HG02798 (cell line): ENCODE results near the gene RESF1.
"Not testable (repeated sequence)": the region's sequence is repeated elsewhere in the genome, so short reads cannot be mapped to it uniquely, and the experiment has no call there.

Experiments
- ATAC-seq: cut with Tn5 transposase; IDR thresholded peaks from one replicate; pipeline ENCODE4 v1.9.1; 2021; ENCODE audit warnings: mild to moderate bottlenecking; ENCODE audit not compliant: unreplicated experiment, poor library complexity

RESF1 gene, protein sequence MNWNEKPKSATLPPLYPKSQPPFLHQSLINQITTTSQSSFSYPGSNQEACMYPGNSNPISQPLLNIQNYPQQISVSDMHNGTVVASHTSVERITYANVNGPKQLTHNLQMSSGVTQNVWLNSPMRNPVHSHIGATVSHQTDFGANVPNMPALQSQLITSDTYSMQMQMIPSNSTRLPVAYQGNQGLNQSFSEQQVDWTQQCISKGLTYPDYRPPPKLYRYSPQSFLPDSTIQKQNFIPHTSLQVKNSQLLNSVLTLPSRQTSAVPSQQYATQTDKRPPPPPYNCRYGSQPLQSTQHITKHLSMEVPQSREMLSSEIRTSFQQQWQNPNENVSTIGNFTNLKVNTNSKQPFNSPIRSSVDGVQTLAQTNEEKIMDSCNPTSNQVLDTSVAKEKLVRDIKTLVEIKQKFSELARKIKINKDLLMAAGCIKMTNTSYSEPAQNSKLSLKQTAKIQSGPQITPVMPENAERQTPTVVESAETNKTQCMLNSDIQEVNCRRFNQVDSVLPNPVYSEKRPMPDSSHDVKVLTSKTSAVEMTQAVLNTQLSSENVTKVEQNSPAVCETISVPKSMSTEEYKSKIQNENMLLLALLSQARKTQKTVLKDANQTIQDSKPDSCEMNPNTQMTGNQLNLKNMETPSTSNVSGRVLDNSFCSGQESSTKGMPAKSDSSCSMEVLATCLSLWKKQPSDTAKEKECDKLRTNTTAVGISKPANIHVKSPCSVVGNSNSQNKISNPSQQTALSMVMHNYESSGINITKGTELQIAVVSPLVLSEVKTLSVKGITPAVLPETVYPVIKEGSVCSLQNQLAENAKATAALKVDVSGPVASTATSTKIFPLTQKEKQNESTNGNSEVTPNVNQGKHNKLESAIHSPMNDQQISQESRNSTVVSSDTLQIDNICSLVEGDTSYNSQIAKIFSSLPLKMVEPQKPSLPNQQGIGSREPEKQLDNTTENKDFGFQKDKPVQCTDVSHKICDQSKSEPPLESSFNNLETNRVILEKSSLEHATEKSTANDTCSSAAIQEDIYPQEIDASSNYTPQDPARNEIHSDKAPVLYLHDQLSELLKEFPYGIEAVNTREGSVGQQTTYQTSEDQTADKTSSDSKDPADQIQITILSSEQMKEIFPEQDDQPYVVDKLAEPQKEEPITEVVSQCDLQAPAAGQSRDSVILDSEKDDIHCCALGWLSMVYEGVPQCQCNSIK (N-terminal part only)

DNA sequence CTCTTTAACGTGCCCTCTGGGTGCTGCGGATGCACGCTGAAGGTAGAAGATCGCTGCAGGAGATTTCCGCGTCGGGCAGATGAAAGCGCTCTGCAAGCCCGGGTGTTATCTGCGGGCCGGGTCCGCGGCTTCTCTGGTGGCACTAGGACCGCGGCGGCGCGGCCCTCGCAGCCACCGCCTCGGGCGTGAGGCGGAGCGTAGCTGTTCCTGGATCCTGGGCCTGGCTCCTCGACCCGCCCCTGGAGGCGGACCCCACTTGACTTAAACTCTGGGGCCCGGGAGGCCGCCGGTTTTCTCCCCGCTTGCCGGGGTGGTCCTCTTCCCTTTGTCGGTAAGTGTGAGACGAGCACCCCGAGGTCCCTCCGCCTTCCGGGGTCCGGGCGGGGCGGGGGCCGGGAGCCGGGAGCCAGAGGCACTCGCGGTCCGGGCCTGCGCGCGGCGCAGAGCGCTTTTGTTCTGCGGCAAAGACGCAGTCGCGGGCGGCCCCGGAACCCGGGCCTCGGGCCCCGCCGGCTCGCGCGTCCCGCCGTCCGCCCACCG, at the start of gene RESF1:
TSS of gene RESF1 (plus strand) at position 255 of the 540 bp plus-strand sequence. CDS start 21,541 bp downstream, outside the sequence.
- ATAC-seq, result peak; percentile 96

DNA sequence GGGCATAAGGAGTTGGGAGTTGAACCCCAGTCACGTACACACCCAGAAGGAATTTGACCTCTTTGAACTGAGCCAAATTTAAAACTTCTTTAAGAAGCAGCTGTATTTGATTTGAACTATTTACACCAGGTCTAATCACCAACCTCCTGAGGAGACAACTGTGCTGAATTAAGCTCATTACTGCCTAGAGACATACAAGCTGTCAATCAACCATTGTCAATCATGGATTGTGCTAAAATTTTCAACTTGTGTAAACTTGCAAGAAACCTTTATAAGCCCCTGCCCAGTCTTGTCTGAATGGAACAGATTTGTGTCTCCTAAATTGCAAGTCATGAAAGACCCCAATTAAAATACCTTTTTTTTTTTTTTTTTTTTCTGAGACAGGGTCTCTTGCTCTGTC, 44.3 kb upstream of the RESF1 start:
- no peak for ATAC-seq

DNA sequence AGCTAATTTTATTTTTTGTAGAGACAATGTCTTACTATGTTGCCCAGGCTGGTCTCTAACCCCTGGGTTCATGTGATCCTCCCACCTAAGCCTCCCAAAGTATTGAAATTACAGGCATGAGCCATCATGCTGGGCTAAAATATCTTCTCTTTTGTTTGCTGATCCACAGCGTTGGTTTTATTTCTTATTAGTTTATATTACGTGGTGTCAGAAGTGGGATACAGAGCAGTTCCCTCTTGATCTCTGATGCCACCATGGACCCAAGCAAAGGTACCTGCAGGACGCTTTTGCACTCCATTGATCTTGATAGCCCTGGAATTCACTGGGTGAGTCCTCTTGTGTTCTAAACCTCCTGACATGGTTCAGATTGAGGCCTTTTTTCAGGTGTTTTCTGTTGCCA, 43.8 kb upstream of the RESF1 start:
- no peak for ATAC-seq

DNA sequence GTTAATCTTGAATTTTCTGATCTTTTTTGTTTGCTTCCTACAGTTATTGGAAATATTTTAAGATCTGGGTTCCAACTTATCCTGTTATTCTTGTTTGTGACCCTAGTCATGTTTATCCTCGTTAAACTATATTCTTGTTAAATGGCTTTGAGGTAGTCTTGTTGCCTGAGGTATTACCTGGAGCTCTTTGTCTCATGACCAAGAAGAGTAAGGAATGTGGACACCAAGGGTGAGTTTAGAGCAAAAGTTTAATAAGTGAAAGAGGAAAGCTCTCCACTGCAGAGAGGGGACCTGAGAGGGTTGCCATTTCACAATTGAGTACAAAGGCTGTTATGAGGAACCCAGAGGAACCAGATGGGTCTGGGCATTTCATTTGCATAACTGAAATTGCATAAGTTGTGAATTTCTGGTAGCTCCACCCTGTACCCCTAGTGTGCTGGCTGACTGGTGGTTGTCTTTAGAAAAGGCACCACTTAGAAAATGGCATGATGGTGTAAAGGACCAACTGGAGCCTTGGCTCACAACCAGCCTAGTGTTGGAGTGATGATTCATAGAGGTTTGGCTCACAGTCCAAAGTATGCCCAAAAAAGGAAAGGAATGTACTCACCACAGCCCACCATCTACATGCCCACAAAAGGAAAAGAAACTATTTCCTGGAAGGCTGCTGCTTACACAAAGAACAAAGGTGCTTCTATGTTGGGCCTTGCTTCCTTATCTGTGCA, 36.7 kb upstream of the RESF1 start:
- ATAC-seq, result no peak

DNA sequence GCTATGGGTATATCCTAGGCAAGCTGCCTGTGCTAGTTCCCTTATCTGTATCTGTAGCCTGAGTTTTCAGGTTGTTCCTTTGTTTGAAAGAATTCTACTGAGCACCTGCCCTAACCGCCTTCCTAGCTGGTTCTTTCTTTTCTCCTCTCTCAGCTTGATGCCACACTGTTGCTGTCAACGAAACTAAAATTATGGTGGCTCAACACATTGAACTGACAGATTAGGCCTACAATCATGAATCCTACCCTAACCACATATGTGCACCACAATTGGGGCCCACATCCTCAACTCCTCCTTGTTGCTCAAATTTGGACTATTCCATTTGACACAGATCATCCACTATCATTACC, 36.2 kb upstream of the RESF1 start:
- ATAC-seq, result no peak

DNA sequence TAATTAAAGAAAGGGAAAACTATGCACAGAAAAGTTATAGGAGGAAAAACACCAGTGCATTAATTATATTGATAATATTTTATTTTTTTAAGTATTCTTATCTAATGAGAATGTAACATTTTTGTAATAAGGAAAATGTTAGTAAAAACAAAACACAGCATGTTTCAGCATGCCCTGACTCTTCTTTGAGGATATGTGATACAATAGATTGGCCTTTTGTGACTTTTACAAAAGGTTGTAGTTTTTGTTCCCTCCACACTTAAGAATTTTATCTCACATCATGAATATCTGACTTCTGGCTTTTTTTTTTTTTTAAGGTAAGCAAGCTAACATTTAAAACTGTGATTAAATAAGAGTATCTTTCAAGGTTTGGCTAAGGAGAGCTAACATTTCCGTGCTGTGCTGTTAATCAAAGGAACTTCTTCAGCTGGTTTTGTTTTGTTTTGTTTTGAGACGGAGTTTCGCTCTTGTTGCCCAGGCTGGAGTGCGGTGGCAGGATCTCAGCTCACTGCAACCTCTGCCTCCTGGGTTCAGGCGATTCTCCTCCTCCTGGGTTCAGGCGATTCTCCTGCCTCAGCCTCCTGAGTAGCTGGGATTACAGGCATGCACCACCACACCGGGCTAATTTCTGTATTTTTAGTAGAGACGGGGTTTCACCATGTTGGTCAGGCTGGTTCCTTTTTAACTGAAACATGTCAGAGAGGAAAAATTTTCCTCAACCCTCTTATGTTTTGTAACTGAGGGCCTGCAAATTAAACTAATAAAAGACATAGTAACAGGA, 30.8 kb upstream of the RESF1 start:
- peak; percentile 66 for ATAC-seq

DNA sequence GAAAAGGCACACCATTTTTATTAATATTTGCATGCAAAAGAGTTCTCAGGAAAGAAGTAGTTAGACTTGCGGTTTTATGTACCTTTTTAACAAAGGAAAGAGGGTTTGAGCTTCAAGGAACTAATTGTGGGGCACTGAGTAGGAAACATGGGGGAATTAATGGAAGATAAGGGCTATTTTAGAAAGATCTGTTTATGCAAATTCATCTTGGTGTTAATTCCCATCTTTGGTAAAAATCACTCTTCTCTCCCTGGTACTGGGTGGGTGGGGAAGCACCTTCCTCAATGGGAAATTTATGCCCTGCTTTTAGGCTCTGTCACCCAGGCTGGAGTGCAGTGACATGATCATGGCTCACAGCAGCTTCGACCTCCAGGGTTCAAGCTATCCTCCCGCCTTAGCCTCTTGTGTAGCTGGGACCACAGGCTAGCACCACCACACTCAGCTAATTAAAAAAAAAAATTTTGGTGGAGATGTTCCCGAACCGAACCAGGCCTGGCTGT, 30.1 kb upstream of the RESF1 start:
- ATAC-seq, result peak; percentile 19

DNA sequence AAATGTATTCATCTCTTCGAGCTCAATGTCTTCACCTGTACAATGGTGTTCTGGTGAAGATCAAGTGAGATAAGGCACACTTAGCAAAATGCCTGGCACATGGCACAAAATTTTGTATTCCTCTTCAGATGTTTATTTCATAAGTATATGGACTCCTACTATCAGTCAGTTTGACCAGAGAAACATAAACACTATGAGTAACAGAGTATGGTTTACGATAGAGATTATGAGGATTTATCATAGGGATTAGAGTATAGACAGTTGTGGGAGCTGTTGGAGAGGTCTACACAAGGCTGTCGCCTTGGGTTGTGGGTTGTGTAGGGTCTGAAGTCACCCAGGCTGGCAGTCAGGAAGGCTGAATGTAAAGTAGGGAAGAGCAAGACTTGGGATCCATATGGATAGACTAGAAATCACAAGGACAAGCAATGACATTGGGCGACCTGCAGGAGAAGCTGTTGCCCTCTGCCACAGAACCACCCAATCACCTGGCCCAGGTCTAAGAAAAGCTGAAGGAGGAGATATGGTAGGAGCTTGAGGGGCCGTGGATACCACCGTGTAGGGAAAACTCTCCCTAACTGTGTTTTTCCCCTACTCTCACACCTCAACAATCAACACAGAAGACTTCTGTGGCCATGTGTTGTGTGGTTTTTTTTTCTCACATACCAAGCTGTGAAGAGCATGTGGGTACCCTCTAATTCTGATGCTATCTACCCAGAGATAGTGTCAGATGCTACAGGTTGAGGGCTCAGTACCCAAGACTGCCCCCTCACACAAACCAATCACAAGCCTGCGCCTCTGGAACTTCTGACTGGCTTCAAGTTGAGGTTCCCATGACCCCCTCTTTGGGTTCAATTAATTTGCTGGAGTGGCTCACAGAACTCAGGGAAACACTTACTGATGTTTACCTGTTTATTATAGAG, 27.2 kb upstream of the RESF1 start:
- no peak for ATAC-seq

DNA sequence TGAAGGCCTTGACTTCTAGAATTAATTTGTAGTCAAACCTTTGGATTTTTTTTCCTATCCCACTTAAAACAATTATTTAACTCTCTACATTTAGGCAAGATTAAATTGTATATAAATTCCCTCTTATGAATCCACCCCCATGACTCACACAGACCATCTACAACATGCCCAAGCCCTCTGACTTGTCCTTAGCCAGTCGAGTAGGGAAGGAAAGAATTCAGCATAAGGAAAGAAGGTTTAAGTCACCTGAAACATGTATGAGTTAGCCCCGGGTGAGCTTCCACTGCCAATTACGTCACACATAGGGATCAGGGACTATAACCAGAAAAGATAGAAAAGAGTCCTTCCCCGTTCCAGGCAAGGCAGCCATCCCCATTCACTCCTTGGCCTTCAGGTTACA, 14.9 kb upstream of the RESF1 start:
- ATAC-seq, result no peak

DNA sequence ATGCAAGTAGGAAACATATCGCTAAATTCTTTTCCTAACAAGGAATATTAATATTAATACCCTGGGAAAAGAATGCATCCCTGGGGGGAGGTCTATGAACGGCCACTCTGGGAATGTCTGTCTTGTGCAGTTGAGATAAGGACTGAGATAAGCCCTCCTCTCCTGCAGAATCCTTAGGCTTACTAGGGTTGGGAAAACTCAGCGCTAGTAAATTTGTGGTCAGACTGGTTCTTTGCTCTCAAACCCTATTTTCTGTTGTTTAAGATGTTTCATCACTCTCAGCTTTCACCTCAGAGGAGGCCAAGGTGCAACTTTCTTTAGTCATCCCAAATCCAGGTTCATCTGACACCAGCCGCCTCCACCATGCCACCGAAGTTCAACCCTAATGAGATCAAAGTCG, 11.2 kb upstream of the RESF1 start:
- ATAC-seq, result no peak

DNA sequence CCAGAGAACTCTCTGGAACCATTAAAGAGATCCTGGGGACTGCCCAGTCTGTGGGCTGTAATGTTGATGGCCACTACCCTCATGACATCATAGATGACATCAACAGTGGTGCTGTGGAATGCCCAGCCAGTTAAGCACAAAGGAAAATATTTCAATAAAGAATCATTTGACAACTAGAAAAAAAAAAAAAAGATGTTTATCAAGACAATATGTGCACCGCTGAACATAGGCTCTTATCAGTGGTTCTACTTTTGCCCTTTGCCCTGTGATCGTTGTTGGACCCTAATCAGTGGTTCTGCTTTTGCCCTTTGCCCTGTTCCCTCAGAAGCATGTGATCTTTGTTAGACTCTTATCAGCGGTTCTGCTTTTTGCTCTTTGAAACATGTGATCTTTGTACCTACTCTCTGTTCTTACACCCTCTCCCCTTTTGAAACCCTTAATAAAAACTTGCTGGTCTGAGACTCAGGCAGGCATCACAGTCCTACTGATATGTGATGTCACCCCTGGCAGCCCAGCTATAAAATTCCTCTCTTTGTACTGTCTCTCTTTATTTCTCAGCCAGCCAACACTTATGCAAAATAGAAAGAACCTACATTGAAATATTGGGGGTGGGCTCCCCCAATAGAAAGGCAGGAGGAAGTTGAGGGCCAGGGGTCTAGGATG, 10.4 kb upstream of the RESF1 start:
- not testable (repeated sequence) for ATAC-seq

DNA sequence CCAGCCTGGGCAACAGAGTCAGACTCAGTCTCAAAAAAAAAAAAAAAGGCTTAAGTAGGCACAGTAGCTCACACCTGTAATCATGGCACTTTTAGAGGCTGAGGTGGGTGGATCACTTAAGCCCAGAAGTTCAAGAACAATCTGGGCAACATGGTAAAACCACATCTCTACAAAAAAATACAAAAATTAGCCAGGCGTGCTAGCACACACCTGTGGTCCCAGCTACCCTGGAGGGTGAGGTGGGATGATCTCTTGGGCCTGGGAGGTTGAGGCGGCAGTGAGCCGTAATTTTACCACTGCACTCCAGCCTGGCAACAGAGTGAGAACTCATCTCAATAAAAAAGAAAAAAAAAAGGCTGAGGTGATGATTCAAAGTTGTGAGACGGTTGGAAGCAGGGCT, 9.1 kb upstream of the RESF1 start:
- no peak for ATAC-seq

DNA sequence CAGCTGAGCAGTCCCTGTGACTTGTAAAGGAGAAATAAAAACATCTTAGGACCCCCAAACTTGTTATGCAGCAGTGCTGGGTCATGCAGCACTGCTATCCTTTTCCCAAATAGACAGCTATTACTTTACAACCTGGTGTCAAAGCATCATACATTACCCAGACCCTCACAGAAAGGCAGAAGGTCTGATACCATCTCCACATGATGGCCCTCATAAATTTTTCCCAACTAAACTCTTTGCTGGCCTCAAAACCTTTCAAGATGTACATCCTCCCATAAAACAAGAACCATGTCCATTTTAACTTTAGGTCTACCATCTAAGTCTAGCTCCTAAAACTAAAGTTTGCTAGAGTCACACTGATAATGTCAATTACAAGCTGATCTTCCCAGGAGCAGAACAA, 8.7 kb upstream of the RESF1 start:
- ATAC-seq, result no peak

DNA sequence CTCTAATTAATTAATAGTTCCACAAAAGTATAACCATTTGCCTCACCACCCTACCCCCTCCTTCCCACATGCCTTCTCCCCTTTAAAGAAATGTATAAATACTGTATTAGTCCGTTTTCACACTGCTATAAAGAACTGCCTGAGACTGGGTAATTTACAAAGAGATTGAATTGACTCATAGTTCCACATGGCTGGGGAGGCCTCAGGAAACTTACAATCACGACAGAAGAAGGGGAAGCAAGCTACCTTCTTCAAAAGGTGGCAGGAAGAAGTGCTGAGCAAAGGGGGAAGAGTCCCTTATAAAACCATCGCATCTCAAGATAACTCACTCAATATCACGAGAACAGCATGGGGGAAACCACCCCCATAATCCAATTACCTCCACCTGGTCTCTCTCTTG, 8.2 kb upstream of the RESF1 start:
- ATAC-seq, result no peak

DNA sequence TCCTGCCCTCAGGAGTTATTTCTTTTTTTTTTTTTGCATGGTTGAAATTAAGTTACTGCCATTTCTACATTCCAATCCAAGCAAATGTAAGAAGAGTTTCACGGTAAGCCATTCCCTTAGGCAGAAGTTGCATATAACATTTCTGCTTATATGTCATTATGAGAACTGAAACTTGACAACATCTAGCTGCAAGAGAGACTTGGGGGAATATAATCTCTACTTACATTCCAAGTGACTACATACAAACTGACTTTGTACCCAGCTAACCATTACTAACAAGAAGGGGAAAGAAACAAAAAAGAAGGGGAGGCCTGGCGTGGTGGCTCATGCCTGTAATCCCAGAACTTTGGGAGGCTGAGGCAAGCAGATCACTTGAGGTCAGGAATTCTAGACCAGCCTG, 7.3 kb upstream of the RESF1 start:
- ATAC-seq, result no peak

DNA sequence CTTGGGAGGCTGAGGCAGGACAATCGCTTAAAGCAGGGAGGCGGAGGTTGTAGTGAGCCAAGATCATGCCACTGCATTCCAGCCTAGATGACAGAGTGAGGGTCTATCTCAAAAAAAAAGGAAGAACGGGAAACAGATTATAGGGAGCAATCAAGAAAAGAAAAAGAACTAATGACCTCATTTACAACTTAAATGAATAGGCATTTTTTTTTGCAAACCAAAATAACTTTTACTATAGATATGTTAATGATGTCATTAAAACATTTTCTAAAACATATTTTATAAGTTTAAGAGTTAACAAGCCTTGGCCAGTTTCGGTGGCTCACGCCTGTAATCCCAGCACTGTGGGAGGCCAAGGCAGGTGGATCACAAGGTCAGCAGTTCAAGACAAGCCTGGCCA, 6.8 kb upstream of the RESF1 start:
- no peak for ATAC-seq
